GM12874 (cell line): Measurements from ENCODE around the gene BTBD9.

Experiments
- CTCF ChIP-seq: IDR thresholded peaks from 2 replicates; pipeline ENCODE4 v1.5.1; 2011; ENCODE audit warnings: low read depth, mild to moderate bottlenecking, control low read depth, low read length, moderate library complexity; ENCODE audit not compliant: insufficient read depth

Gene BTBD9

GRCh38 chr6:38589367-38589720 lies 50.4 kb downstream of the BTBD9 start:
- no peak for TF ChIP-seq CTCF

GRCh38 chr6:38588631-38589366 lies 50.9 kb downstream of the BTBD9 start:
- TF ChIP-seq CTCF: no peak

- TF ChIP-seq CTCF: no peak
Observed at GRCh38 chr6:38587766-38588362, 51.9 kb downstream of the BTBD9 start.

GRCh38 chr6:38586992-38587391 lies 52.7 kb downstream of the BTBD9 start:
- TF ChIP-seq CTCF: no peak

- TF ChIP-seq CTCF: no peak
Observed at GRCh38 chr6:38584731-38585130, 55.0 kb downstream of the BTBD9 start.

- no peak for TF ChIP-seq CTCF
Observed at GRCh38 chr6:38583523-38583922, 56.2 kb downstream of the BTBD9 start.

- no peak for TF ChIP-seq CTCF
Observed at GRCh38 chr6:38580030-38580429, 59.7 kb downstream of the BTBD9 start.
